Activated CD4-positive, alpha-beta T cell treated with anti-CD3 and anti-CD28 coated beads, Interleukin-2, amount 10 ng/mL, durations not matched to agents 7 days and 5 days (primary cell): ENCODE results near the gene TMCC3. TPM values are rescaled to one million over a fixed set of nuclear protein-coding genes. Genes with fewer than 3 reads are reported as not detected.
A peak's percentile ranks its signal among the peaks of the same experiment; 100 is the strongest.

Source experiments
- CTCF ChIA-PET: fragments of 350-600 bp; sonication (Branson Sonifier 250); formaldehyde crosslinking; loops from one replicate; lab custom pipeline; 2021; ENCODE audit warnings: antibody characterized with exemption; lab: Charles Lee
- POLR2A ChIA-PET: fragments of 350-600 bp; sonication (Branson Sonifier 250); formaldehyde crosslinking; loops from one replicate; lab custom pipeline; 2021; ENCODE audit warnings: antibody characterized with exemption; lab: Charles Lee
- DNase-seq: peaks from one replicate; pipeline ENCODE4 v3.0.0-alpha.2; 2020
- H3K27ac Mint-ChIP-seq: one replicate; pipeline ENCODE4 v1.8.0; 2021; ENCODE audit warnings: mild to moderate bottlenecking, moderate library complexity, mixed read lengths
- H3K27me3 Mint-ChIP-seq: one replicate; pipeline ENCODE4 v1.8.0; 2021; ENCODE audit warnings: mixed read lengths
- H3K36me3 Mint-ChIP-seq: one replicate; pipeline ENCODE4 v1.8.0; 2021; ENCODE audit warnings: low read depth, mixed read lengths
- H3K4me1 Mint-ChIP-seq: one replicate; pipeline ENCODE4 v1.8.0; 2021; ENCODE audit warnings: mixed read lengths
- H3K4me3 Mint-ChIP-seq: one replicate; pipeline ENCODE4 v1.8.0; 2021; ENCODE audit warnings: mild to moderate bottlenecking, moderate library complexity, mixed read lengths
- H3K9me3 Mint-ChIP-seq: one replicate; pipeline ENCODE4 v1.8.0; 2021; ENCODE audit warnings: mixed read lengths
- total RNA-seq, 2 experiments: library from RNA; stranded (reverse); gene quantifications; one replicate each; pipeline ENCODE4 v1.2.3, GENCODE V29; 2021

TMCC3 gene
- total RNA-seq, 2 experiments from 2014 or later = 0.17 to 0.23 TPM

GRCh38 chr12:94544355-94544754 is 106.0 kb downstream of the TMCC3 start:
- Mint-ChIP-seq H3K4me1 (no peaks in the 10 kb centered on the region), H3K4me3 (no peak overlapping the region), H3K27me3 (no peaks in the 10 kb centered on the region), H3K27ac (no peak overlapping the region), H3K9me3 (peaks cover 33% of the 10 kb centered on the region), H3K36me3 (peaks cover 13% of the 10 kb centered on the region)
- no peak for DNase-seq
- ChIA-PET POLR2A (no interaction called here), CTCF (interaction anchor here (1.2 kb wide), 1 partner anchor 409 kb away, joined by 3 read pairs; no protein-coding TSS in a partner anchor)

GRCh38 chr12:94538318-94538717 is 112.0 kb downstream of the TMCC3 start:
- Mint-ChIP-seq H3K27me3 (no peaks in the 10 kb centered on the region), H3K4me1 (peaks cover 18% of the 10 kb centered on the region), H3K9me3 (no peaks in the 10 kb centered on the region), H3K36me3 (no peaks in the 10 kb centered on the region), H3K27ac (no peak overlapping the region), H3K4me3 (no peak overlapping the region)
- ChIA-PET POLR2A (no interaction called here), CTCF (no interaction called here)
- no peak for DNase-seq

GRCh38 chr12:94536040-94536965 is 114.1 kb downstream of the TMCC3 start:
- CTCF ChIA-PET = interaction anchor here (0.6 to 2.0 kb wide), 2 partner anchors 39 to 434 kb away, joined by 3 to 9 read pairs; no protein-coding TSS in a partner anchor
- Mint-ChIP-seq H3K9me3 (no peaks in the 10 kb centered on the region), H3K4me1 (peaks cover 24% of the 10 kb centered on the region), H3K36me3 (no peaks in the 10 kb centered on the region), H3K27me3 (no peaks in the 10 kb centered on the region), H3K4me3 (no peak overlapping the region), H3K27ac (peak overlapping the region; percentile 52)
- no peak for DNase-seq
- POLR2A ChIA-PET = no interaction called here

- Mint-ChIP-seq H3K9me3 (no peaks in the 10 kb centered on the region), H3K36me3 (no peaks in the 10 kb centered on the region), H3K27ac (no peak overlapping the region), H3K27me3 (no peaks in the 10 kb centered on the region), H3K4me1 (peaks cover 24% of the 10 kb centered on the region), H3K4me3 (no peak overlapping the region)
- ChIA-PET POLR2A (no interaction called here), CTCF (interaction anchor here (1.7 to 2.0 kb wide), 2 partner anchors 391 to 434 kb away, joined by 5 to 9 read pairs; no protein-coding TSS in a partner anchor)
- DNase-seq = no peak
These were observed 114.8 kb downstream of the TMCC3 start for GRCh38 chr12:94535510-94535921.

GRCh38 chr12:94534774-94535509 is 115.4 kb downstream of the TMCC3 start:
- no peaks in the 10 kb centered on the region for H3K27me3 Mint-ChIP-seq
- peaks cover 24% of the 10 kb centered on the region for H3K4me1 Mint-ChIP-seq
- no peaks in the 10 kb centered on the region for H3K9me3 Mint-ChIP-seq
- peak overlapping the region; percentile 1 for H3K27ac Mint-ChIP-seq
- no peak for DNase-seq
- CTCF ChIA-PET = interaction anchor here (0.6 to 2.0 kb wide), 5 partner anchors 9 to 433 kb away, joined by 3 to 9 read pairs (median 4); no protein-coding TSS in a partner anchor
- no peak overlapping the region for H3K4me3 Mint-ChIP-seq
- POLR2A ChIA-PET = no interaction called here
- no peaks in the 10 kb centered on the region for H3K36me3 Mint-ChIP-seq

- CTCF ChIA-PET = interaction anchor here (0.6 to 2.0 kb wide), 5 partner anchors 8 to 432 kb away, joined by 3 to 9 read pairs (median 4); no protein-coding TSS in a partner anchor
- H3K4me1 Mint-ChIP-seq = peaks cover 24% of the 10 kb centered on the region
- no peak overlapping the region for H3K4me3 Mint-ChIP-seq
- H3K9me3 Mint-ChIP-seq = no peaks in the 10 kb centered on the region
- no peak for DNase-seq
- H3K27me3 Mint-ChIP-seq = no peaks in the 10 kb centered on the region
- no peaks in the 10 kb centered on the region for H3K36me3 Mint-ChIP-seq
- peak overlapping the region; percentile 42 for H3K27ac Mint-ChIP-seq
- POLR2A ChIA-PET = no interaction called here
These were observed 116.1 kb downstream of the TMCC3 start for GRCh38 chr12:94534278-94534677.

- POLR2A ChIA-PET = no interaction called here
- no peak overlapping the region for H3K4me3 Mint-ChIP-seq
- CTCF ChIA-PET = interaction anchor here (0.7 to 1.2 kb wide), 2 partner anchors 10 to 140 kb away, joined by 3 to 5 read pairs; no protein-coding TSS in a partner anchor
These were observed 117.6 kb downstream of the TMCC3 start for GRCh38 chr12:94532490-94533422.

GRCh38 chr12:94531196-94531720 is 119.1 kb downstream of the TMCC3 start:
- DNase-seq = no peak
- Mint-ChIP-seq H3K4me3 (no peak overlapping the region), H3K36me3 (no peaks in the 10 kb centered on the region), H3K9me3 (no peaks in the 10 kb centered on the region), H3K27me3 (no peaks in the 10 kb centered on the region), H3K27ac (no peak overlapping the region), H3K4me1 (peaks cover 24% of the 10 kb centered on the region)
- CTCF ChIA-PET = interaction anchor here (0.7 to 2.8 kb wide), 4 partner anchors 9 to 391 kb away, joined by 4 to 11 read pairs (median 5); no protein-coding TSS in a partner anchor
- POLR2A ChIA-PET = no interaction called here

More at GRCh38 chr12:94532490-94533422, 117.6 kb downstream of the TMCC3 start:
- peaks cover 24% of the 10 kb centered on the region for H3K4me1 Mint-ChIP-seq
- no peaks in the 10 kb centered on the region for H3K27me3 Mint-ChIP-seq
- no peaks in the 10 kb centered on the region for H3K9me3 Mint-ChIP-seq
- H3K36me3 Mint-ChIP-seq = no peaks in the 10 kb centered on the region
- peak; percentile 71 for DNase-seq
- no peak overlapping the region for H3K27ac Mint-ChIP-seq

- no peaks in the 10 kb centered on the region for H3K36me3 Mint-ChIP-seq
- peaks cover 3% of the 10 kb centered on the region for H3K27me3 Mint-ChIP-seq
- POLR2A ChIA-PET = interaction anchor here (0.6 kb wide), 1 partner anchor 374 kb away, joined by 3 read pairs; no protein-coding TSS in a partner anchor
- no peak for DNase-seq
- H3K4me1 Mint-ChIP-seq = no peaks in the 10 kb centered on the region
- CTCF ChIA-PET = interaction anchor here (1.0 kb wide), 1 partner anchor 9 kb away, joined by 3 read pairs; no protein-coding TSS in a partner anchor
- H3K27ac Mint-ChIP-seq = no peak overlapping the region
- no peak overlapping the region for H3K4me3 Mint-ChIP-seq
- H3K9me3 Mint-ChIP-seq = no peaks in the 10 kb centered on the region
These were observed 124.4 kb downstream of the TMCC3 start for GRCh38 chr12:94525951-94526350.
